Common myeloid progenitor, CD34-positive (primary cell): Measurements from ENCODE around the gene GABRR1.

Experiments used
- CTCF ChIA-PET: fragments of 350-600 bp; sonication (Branson Sonifier 250); formaldehyde crosslinking; loops from one replicate; lab custom pipeline; 2021; ENCODE audit warnings: antibody characterized with exemption; lab: Charles Lee
- POLR2A ChIA-PET: fragments of 350-600 bp; sonication (Branson Sonifier 250); formaldehyde crosslinking; loops from one replicate; lab custom pipeline; 2021; ENCODE audit warnings: antibody characterized with exemption; lab: Charles Lee
- DNase-seq, 3 donors: peaks; one replicate each; pipeline versions ENCODE4 v3.0.0 to v3.0.0-alpha.2; 2013
- H3K27ac ChIP-seq, 2 experiments: 1 replicate in 1 of 2; 2 replicates in 1 of 2; pipeline ENCODE4 v1.7.0; 2013; ENCODE audit warnings: inconsistent platforms in 2 of 2, low read length in 2 of 2, mild to moderate bottlenecking in 2 of 2, low read depth in 1 of 2, moderate library complexity in 1 of 2; ENCODE audit not compliant: severe bottlenecking in 2 of 2, insufficient read depth in 1 of 2, poor library complexity in 1 of 2
- H3K27me3 ChIP-seq, 5 experiments: replicated peaks in 2 of 5; 1 replicate in 3 of 5; 2 replicates in 2 of 5; pipeline versions ENCODE4 v1.6.1 to v1.7.0; 2013; ENCODE audit warnings: low read length in 4 of 5, mild to moderate bottlenecking in 2 of 5, moderate library complexity in 2 of 5, inconsistent platforms in 1 of 5; ENCODE audit not compliant: insufficient read depth in 5 of 5, control insufficient read depth in 4 of 5
- H3K36me3 ChIP-seq, 4 experiments: 1 replicate in 2 of 4; 2 replicates in 2 of 4; pipeline versions ENCODE4 v1.6.1 to v1.7.0; 2013; ENCODE audit warnings: low read length in 3 of 4, control low read depth in 1 of 4, mild to moderate bottlenecking in 1 of 4; ENCODE audit not compliant: control insufficient read depth in 4 of 4, insufficient read depth in 4 of 4
- H3K4me1 ChIP-seq, 4 experiments: 1 replicate in 3 of 4; 2 replicates in 1 of 4; pipeline versions ENCODE4 v1.6.1 to v1.7.1; 2013; ENCODE audit warnings: low read length in 3 of 4, mild to moderate bottlenecking in 3 of 4, control low read depth in 1 of 4, inconsistent platforms in 1 of 4, moderate library complexity in 1 of 4; ENCODE audit not compliant: control insufficient read depth in 4 of 4, insufficient read depth in 4 of 4; ENCODE audit errors: control extremely low read depth in 1 of 4
- H3K4me3 ChIP-seq, 7 experiments: 1 replicate in 4 of 7; 2 replicates in 3 of 7; pipeline versions ENCODE4 v1.5.1 to v1.7.0; 2013; ENCODE audit warnings: mild to moderate bottlenecking in 7 of 7, low read length in 6 of 7, moderate library complexity in 6 of 7, inconsistent platforms in 2 of 7, low read depth in 2 of 7, control low read depth in 1 of 7; ENCODE audit not compliant: insufficient read depth in 4 of 7, control insufficient read depth in 1 of 7; ENCODE audit errors: extremely low read depth in 1 of 7
- H3K9me3 ChIP-seq, 5 experiments: 1 replicate in 4 of 5; 2 replicates in 1 of 5; pipeline versions ENCODE4 v1.6.1 to v1.7.1; 2013; ENCODE audit warnings: low read length in 4 of 5, mild to moderate bottlenecking in 2 of 5, inconsistent platforms in 1 of 5, low read depth in 1 of 5, moderate library complexity in 1 of 5; ENCODE audit not compliant: control insufficient read depth in 4 of 5, insufficient read depth in 2 of 5; ENCODE audit errors: control extremely low read depth in 1 of 5
- whole genome bisulfite sequencing: methylation state at CpG from one replicate; pipeline ENCODE4 v1.1.5; 2013; ENCODE audit not compliant: insufficient coverage; 5-methylcytosine and 5-hydroxymethylcytosine counted together

Gene GABRR1

GRCh38 chr6:89255417-89255816, 38.3 kb upstream of the GABRR1 start:
- no peaks in the 10 kb centered on the region for H3K27me3 ChIP-seq
- no peak for DNase-seq
- POLR2A ChIA-PET, result no interaction called here
- H3K4me3 ChIP-seq, result no peak overlapping the region
- CTCF ChIA-PET, result interaction anchor here (1.0 to 1.6 kb wide), 3 partner anchors 12 to 121 kb away, joined by 3 to 7 read pairs (median 3); no protein-coding TSS in a partner anchor
- H3K4me1 ChIP-seq, result peaks cover 4 to 19% (median 6%) of the 10 kb centered on the region in 4 experiments
- no peaks in the 10 kb centered on the region for H3K9me3 ChIP-seq
- H3K27ac ChIP-seq, result no peak overlapping the region
- no peaks in the 10 kb centered on the region for H3K36me3 ChIP-seq
- WGBS, result 93% methylated on average over 2 of the region's 4 CpGs

- Histone ChIP-seq H3K9me3 (no peaks in the 10 kb centered on the region), H3K4me1 (peaks cover 0 to 12% (median under 1%) of the 10 kb centered on the region in 4 experiments), H3K4me3 (no peak overlapping the region), H3K27me3 (no peaks in the 10 kb centered on the region), H3K27ac (no peak overlapping the region), H3K36me3 (no peaks in the 10 kb centered on the region)
- ChIA-PET CTCF (interaction anchor here (0.9 to 2.7 kb wide), 6 partner anchors 11 to 112 kb away, joined by 3 to 11 read pairs (median 3); no protein-coding TSS in a partner anchor), POLR2A (no interaction called here)
- DNase-seq, result no peak
Observed at GRCh38 chr6:89254569-89254968, 37.4 kb upstream of the GABRR1 start.

GRCh38 chr6:89252907-89253306, 35.7 kb upstream of the GABRR1 start:
- DNase-seq, result no peak
- WGBS, result 100% methylated on average over 2 of the region's 2 CpGs
- H3K27me3 ChIP-seq, result no peaks in the 10 kb centered on the region
- no peak overlapping the region for H3K4me3 ChIP-seq
- H3K4me1 ChIP-seq, result peaks cover 0 to 7% (median 0%) of the 10 kb centered on the region in 4 experiments
- H3K9me3 ChIP-seq, result no peaks in the 10 kb centered on the region
- ChIA-PET POLR2A (no interaction called here), CTCF (interaction anchor here (1.7 to 2.7 kb wide), 2 partner anchors 9 to 12 kb away, joined by 3 to 11 read pairs; no protein-coding TSS in a partner anchor)
- H3K27ac ChIP-seq, result no peak overlapping the region
- H3K36me3 ChIP-seq, result no peaks in the 10 kb centered on the region

- Histone ChIP-seq H3K4me1 (peaks cover 0 to 7% (median 0%) of the 10 kb centered on the region in 4 experiments), H3K27ac (no peak overlapping the region), H3K9me3 (no peaks in the 10 kb centered on the region), H3K27me3 (no peaks in the 10 kb centered on the region), H3K4me3 (no peak overlapping the region), H3K36me3 (no peaks in the 10 kb centered on the region)
- DNase-seq, result no peak
- CTCF ChIA-PET, result interaction anchor here (1.7 to 2.7 kb wide), 3 partner anchors 8 to 230 kb away, joined by 3 to 11 read pairs (median 8); no protein-coding TSS in a partner anchor
- 85% methylated on average over 10 of the region's 10 CpGs for WGBS
- POLR2A ChIA-PET, result interaction anchor here (0.5 kb wide), 1 partner anchor 166 kb away, joined by 3 read pairs; no protein-coding TSS in a partner anchor
Observed at GRCh38 chr6:89251976-89252375, 34.8 kb upstream of the GABRR1 start.

GRCh38 chr6:89251170-89251569, 34.0 kb upstream of the GABRR1 start:
- POLR2A ChIA-PET, result no interaction called here
- Histone ChIP-seq H3K9me3 (no peaks in the 10 kb centered on the region), H3K36me3 (no peaks in the 10 kb centered on the region), H3K27ac (no peak overlapping the region), H3K27me3 (no peaks in the 10 kb centered on the region), H3K4me1 (peaks cover 0 to 7% (median 0%) of the 10 kb centered on the region in 4 experiments), H3K4me3 (no peak overlapping the region)
- CTCF ChIA-PET, result interaction anchor here (1.7 to 2.1 kb wide), 2 partner anchors 10 to 229 kb away, joined by 3 to 8 read pairs; no protein-coding TSS in a partner anchor
- 100% methylated on average over 1 of the region's 2 CpGs for WGBS
- DNase-seq, result no peak

- DNase-seq, result no peak
- H3K36me3 ChIP-seq, result no peaks in the 10 kb centered on the region
- no peak overlapping the region for H3K4me3 ChIP-seq
- H3K9me3 ChIP-seq, result no peaks in the 10 kb centered on the region
- ChIA-PET CTCF (interaction anchor here (0.9 to 1.6 kb wide), 2 partner anchors 123 to 131 kb away, joined by 3 to 4 read pairs; no protein-coding TSS in a partner anchor), POLR2A (no interaction called here)
- H3K27me3 ChIP-seq, result no peaks in the 10 kb centered on the region
- WGBS, result 96% methylated on average over 5 of the region's 7 CpGs
- H3K4me1 ChIP-seq, result peaks cover 0 to 7% (median 0%) of the 10 kb centered on the region in 4 experiments
- no peak overlapping the region for H3K27ac ChIP-seq
Observed at GRCh38 chr6:89250239-89250638, 33.1 kb upstream of the GABRR1 start.

- Histone ChIP-seq H3K36me3 (no peaks in the 10 kb centered on the region), H3K9me3 (no peaks in the 10 kb centered on the region), H3K4me3 (no peak overlapping the region), H3K27ac (no peak overlapping the region), H3K27me3 (no peaks in the 10 kb centered on the region), H3K4me1 (peaks cover 8 to 29% (median 18%) of the 10 kb centered on the region in 4 experiments)
- POLR2A ChIA-PET, result no interaction called here
- CTCF ChIA-PET, result interaction anchor here (0.8 to 7.5 kb wide), 10 partner anchors 9 to 261 kb away, joined by 3 to 50 read pairs (median 5); no protein-coding TSS in a partner anchor
- 90% methylated on average over 3 of the region's 5 CpGs for WGBS
- no peak for DNase-seq
Observed at GRCh38 chr6:89244241-89244985, 27.3 kb upstream of the GABRR1 start.
